Amygdala (tissue), 56 donors: ENCODE measurements around the gene AEBP1.

Experiments used
- DNase-seq, 56 donors: peaks; one replicate each; lab custom pipeline; 2025; lab: John Stamatoyannopoulos, UW

AEBP1 gene

GRCh38 chr7:44101966-44102845 is 1.9 kb upstream of the AEBP1 start:
- peak in 6 of 56 donors; percentile 14 to 40 (median 30) for DNase-seq

DNA sequence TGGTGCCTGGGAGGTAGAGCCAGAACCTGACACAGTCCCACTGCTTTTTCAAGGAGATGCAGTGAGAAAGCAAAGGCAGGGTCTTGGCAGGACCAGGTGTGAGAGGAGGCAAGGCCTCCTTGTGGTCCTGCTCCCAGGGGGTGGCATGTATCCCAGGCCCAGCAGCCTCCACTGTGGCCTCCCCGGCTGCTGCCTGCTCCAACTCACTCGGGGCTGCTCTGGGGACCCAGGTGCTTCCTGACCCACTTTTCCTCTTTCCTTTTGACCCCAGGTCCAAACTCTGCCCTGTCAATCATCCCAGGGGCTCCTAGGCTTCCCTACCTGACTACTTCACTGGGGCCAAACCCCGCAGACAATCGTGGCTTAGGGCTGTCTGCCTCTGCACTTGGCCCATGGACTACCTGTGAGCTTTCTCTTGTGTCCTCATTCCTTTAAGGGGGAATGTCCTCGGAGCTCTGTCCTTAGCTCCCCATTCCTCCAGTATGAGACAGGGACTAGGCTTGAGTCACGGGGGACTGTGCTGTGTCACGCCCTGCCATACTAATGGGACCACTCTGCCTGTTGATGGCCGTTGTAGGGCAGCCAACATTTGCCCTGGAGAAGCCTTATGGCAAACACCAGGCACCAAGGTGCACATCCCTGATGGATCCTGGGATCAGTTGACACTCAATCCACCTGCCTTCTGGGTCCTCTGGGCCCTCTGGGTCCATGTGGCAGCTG is 1.1 kb upstream of the AEBP1 start:
- no peak for DNase-seq

- no peak for DNase-seq
Measured at GRCh38 chr7:44103566-44103922, 601 bp upstream of the AEBP1 start.

- DNase-seq = peak in 37 of 56 donors; percentile 4 to 84 (median 41)
Measured at GRCh38 chr7:44104860-44105771, 971 bp downstream of the AEBP1 start.

DNA sequence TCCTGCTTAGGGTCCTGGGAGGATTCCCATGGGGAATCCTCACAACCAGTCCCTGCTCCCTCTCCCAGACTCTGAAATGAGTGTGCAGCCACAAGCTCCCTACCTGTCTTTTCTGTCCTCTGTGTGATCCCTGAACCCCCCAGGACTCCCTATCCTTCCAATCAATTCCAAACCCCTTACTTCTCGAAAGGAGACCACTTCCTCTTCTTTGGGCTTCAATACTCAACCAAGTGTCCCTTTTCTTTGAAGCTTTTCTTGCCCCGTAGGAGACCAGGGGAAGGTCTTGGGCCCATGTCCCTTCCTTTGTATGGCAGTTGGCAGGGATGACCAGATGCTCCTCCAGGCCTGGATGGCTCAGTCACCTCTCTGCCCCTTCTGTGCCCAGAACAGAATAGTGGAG is 1.7 kb downstream of the AEBP1 start:
- no peak for DNase-seq

GRCh38 chr7:44106311-44107065 is 2.3 kb downstream of the AEBP1 start:
- DNase-seq = no peak

DNA sequence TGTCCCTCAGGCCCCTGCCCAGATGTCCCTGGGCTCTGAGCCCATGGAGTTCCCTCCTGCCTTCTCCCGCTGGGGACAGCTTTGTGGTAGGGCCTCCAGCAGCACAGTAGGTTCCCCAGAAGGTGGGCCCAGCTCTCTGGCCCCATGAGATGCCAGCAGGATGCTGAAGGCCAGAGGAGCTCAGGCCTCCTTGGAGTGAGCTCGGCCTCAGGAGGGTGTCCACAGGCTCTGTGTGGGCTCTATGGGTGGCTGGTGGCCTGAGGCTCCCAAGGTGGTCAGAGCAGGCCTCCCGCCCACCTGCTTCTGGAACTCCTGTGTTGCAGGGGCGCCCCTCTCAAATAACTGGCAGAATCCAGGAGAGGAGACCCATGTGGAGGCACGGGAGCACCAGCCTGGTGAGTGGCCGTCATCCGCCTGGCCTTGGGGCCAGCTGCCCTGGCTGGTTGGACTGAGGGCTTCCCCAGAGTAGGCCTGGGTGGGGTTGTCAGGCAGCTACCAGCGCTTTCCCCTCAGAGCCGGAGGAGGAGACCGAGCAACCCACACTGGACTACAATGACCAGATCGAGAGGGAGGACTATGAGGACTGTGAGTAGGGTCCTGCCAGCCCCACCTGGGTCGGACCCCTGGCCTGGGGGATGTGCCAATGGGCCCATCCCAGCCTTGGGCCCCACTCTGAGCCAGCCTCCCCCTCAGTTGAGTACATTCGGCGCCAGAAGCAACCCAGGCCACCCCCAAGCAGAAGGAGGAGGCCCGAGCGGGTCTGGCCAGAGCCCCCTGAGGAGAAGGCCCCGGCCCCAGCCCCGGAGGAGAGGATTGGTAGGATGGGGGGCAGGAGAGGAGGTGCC is 3.2 kb downstream of the AEBP1 start:
- no peak for DNase-seq

GRCh38 chr7:44107961-44108767 is 4.0 kb downstream of the AEBP1 start:
- no peak for DNase-seq

- DNase-seq = no peak
Measured at GRCh38 chr7:44108768-44109750, 4.9 kb downstream of the AEBP1 start.

- DNase-seq = no peak
Measured at GRCh38 chr7:44109991-44110390, 5.8 kb downstream of the AEBP1 start.

DNA sequence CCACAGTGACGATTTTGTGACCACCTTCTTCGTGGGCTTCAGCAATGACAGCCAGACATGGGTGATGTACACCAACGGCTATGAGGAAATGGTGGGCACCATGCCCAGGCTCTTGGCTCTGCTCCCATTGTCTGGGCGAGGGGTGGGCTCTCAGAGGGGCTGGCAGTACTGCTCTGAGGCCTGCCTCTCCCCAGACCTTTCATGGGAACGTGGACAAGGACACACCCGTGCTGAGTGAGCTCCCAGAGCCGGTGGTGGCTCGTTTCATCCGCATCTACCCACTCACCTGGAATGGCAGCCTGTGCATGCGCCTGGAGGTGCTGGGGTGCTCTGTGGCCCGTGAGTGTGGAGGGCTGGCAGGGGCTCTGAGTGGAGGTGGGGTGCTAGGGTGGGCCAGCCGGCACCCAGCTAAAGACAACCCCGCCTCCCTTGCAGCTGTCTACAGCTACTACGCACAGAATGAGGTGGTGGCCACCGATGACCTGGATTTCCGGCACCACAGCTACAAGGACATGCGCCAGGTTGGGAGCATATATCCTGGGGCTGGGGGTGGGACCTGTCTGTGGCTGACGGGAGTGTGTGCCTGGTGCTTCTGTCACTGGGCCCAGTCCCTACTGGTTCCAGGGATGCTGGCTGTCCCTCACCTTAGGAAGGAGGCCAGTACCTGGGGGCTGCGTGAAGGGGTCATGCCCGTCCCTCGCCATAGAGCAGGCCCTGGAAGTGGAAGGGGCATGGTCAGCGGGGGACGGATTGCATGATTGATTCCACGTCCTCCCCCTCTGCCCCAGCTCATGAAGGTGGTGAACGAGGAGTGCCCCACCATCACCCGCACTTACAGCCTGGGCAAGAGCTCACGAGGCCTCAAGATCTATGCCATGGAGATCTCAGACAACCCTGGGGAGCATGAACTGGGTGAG is 6.8 kb downstream of the AEBP1 start:
- DNase-seq = no peak

GRCh38 chr7:44111761-44112160 is 7.6 kb downstream of the AEBP1 start:
- no peak for DNase-seq

GRCh38 chr7:44112231-44112996 is 8.3 kb downstream of the AEBP1 start:
- no peak for DNase-seq

DNA sequence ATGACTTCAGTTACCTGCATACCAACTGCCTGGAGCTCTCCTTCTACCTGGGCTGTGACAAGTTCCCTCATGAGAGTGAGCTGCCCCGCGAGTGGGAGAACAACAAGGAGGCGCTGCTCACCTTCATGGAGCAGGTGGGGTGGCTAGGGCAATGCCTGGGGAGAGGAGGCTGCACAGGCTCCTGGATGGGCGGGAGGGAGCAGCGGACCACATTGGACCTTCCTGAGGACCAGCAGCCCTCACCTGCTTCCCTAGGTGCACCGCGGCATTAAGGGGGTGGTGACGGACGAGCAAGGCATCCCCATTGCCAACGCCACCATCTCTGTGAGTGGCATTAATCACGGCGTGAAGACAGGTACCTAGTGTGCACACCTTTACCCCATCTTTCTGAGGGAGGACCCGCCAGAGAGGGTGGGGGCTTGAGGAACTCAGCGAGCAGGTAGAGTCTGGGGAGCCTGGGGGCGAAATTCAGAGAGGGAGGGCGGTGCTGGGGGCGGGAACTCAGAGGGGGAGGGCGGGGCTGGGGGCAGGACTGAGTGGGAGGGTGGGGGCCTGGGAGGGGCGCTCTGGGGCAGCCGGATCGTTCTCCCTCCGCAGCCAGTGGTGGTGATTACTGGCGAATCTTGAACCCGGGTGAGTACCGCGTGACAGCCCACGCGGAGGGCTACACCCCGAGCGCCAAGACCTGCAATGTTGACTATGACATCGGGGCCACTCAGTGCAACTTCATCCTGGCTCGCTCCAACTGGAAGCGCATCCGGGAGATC is 9.0 kb downstream of the AEBP1 start:
- DNase-seq = no peak
